Kidney (tissue), 14 donors: ENCODE data around the gene HECTD4. TPM values are rescaled to one million over a fixed set of nuclear protein-coding genes. Genes with fewer than 3 reads are reported as not detected.

ENCODE experiments used
- DNase-seq, 5 donors: peaks; one replicate each; pipeline ENCODE4 v3.0.0-alpha.2; 2013 to 2020
- FAIRE-seq: peaks from 2 replicates; lab custom pipeline; 2012; peaks lifted over from hg19 to GRCh38; lab: Jason Lieb, UNC
- H3K27ac ChIP-seq, 2 donors: one replicate each; pipeline ENCODE4 v1.7.0; 2013; ENCODE audit warnings: low read depth in 2 of 2, low read length in 2 of 2, inconsistent platforms in 1 of 2
- H3K27me3 ChIP-seq: one replicate; pipeline ENCODE4 v1.7.1; 2013; ENCODE audit warnings: low read length, inconsistent platforms; ENCODE audit not compliant: control insufficient read depth, insufficient read depth
- H3K36me3 ChIP-seq, 3 donors: one replicate each; pipeline versions ENCODE4 v1.7.0 to v1.7.1; 2013; ENCODE audit warnings: low read length in 3 of 3, control low read depth in 1 of 3, inconsistent platforms in 1 of 3; ENCODE audit not compliant: insufficient read depth in 3 of 3, control insufficient read depth in 2 of 3
- H3K4me1 ChIP-seq, 3 donors: one replicate each; pipeline versions ENCODE4 v1.7.0 to v1.7.1; 2013; ENCODE audit warnings: low read length in 3 of 3, inconsistent platforms in 1 of 3, low read depth in 1 of 3; ENCODE audit not compliant: control insufficient read depth in 2 of 3, insufficient read depth in 2 of 3
- H3K4me3 ChIP-seq, 3 donors: one replicate each; pipeline versions ENCODE4 v1.7.0 to v1.8.1; 2013; ENCODE audit warnings: low read length in 3 of 3, control low read depth in 1 of 3, inconsistent platforms in 1 of 3
- H3K9ac ChIP-seq, 3 donors: one replicate each; pipeline versions ENCODE4 v1.7.0 to v1.7.1; 2013; ENCODE audit warnings: low read length in 3 of 3, control low read depth in 1 of 3, inconsistent platforms in 1 of 3
- H3K9me3 ChIP-seq, 3 donors: one replicate each; pipeline versions ENCODE4 v1.7.0 to v1.7.1; 2013; ENCODE audit warnings: low read length in 3 of 3, control low read depth in 1 of 3, inconsistent platforms in 1 of 3; ENCODE audit not compliant: control insufficient read depth in 2 of 3, insufficient read depth in 1 of 3
- intact Hi-C: fragments of 100-400 bp; cut with DNase I; formaldehyde crosslinking; loops from one replicate; pipeline ENCODE4 v1.11.1; 2022
- polyA plus RNA-seq: library from polyadenylated mRNA; stranded (reverse); fragments of 350-450 nt; fragmentation: Illumina TruSeq; extraction: RNeasy Lipid Tissue Mini Kit (QIAGEN cat#74804); gene quantifications from one replicate; pipeline ENCODE4 v1.2.3, GENCODE V29; 2014; ENCODE audit warnings: low read depth, low replicate concordance; ENCODE audit not compliant: insufficient read depth
- total RNA-seq: library from RNA; stranded (reverse); fragmentation: NEBNext Ultra II Directional; extraction: Animal tissue kit (Norgen Biotek cat#: 25700); gene quantifications from one replicate; pipeline ENCODE4 v1.2.1, GENCODE V29; 2021
- TF ChIP-seq, protein P1 (sequence below): IDR thresholded peaks from 3 replicates; pipeline ENCODE4 v1.5.1; 2012; ENCODE audit warnings: mild to moderate bottlenecking, moderate library complexity, borderline replicate concordance; ENCODE audit not compliant: insufficient read depth; ENCODE audit errors: extremely low read depth
- donor health status: control.
- donor health status: control.
- donor health status: control.
- donor health status: control.
- donor health status: control.
- donor health status: DM: yes; HTN: yes; CAD: no.
- donor health status: Normal renal cell carcinoma (clear cell type).

Gene HECTD4
- total and polyA plus RNA-seq, 2 donors from 2014 or later: 15.6 to 53.1 TPM

GRCh38 chr12:112121780-112122565, 260.3 kb downstream of the HECTD4 start:
- Histone ChIP-seq H3K9me3 (no peaks in the 10 kb centered on the region), H3K9ac (no peak overlapping the region), H3K27me3 (no peaks in the 10 kb centered on the region), H3K36me3 (no peaks in the 10 kb centered on the region), H3K4me3 (no peak overlapping the region), H3K4me1 (peaks cover 0 to 7% (median 3%) of the 10 kb centered on the region in 3 donors), H3K27ac (no peak overlapping the region)
- intact Hi-C loops: no loop called here
- TF ChIP-seq, protein P1, sequence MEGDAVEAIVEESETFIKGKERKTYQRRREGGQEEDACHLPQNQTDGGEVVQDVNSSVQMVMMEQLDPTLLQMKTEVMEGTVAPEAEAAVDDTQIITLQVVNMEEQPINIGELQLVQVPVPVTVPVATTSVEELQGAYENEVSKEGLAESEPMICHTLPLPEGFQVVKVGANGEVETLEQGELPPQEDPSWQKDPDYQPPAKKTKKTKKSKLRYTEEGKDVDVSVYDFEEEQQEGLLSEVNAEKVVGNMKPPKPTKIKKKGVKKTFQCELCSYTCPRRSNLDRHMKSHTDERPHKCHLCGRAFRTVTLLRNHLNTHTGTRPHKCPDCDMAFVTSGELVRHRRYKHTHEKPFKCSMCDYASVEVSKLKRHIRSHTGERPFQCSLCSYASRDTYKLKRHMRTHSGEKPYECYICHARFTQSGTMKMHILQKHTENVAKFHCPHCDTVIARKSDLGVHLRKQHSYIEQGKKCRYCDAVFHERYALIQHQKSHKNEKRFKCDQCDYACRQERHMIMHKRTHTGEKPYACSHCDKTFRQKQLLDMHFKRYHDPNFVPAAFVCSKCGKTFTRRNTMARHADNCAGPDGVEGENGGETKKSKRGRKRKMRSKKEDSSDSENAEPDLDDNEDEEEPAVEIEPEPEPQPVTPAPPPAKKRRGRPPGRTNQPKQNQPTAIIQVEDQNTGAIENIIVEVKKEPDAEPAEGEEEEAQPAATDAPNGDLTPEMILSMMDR: no peak
- FAIRE-seq: no peak
- peak in 4 of 5 donors; percentile 17 to 76 (median 52) for DNase-seq

GRCh38 chr12:112117685-112118084, 264.5 kb downstream of the HECTD4 start:
- DNase-seq: no peak
- H3K27ac ChIP-seq: no peak overlapping the region

DNA sequence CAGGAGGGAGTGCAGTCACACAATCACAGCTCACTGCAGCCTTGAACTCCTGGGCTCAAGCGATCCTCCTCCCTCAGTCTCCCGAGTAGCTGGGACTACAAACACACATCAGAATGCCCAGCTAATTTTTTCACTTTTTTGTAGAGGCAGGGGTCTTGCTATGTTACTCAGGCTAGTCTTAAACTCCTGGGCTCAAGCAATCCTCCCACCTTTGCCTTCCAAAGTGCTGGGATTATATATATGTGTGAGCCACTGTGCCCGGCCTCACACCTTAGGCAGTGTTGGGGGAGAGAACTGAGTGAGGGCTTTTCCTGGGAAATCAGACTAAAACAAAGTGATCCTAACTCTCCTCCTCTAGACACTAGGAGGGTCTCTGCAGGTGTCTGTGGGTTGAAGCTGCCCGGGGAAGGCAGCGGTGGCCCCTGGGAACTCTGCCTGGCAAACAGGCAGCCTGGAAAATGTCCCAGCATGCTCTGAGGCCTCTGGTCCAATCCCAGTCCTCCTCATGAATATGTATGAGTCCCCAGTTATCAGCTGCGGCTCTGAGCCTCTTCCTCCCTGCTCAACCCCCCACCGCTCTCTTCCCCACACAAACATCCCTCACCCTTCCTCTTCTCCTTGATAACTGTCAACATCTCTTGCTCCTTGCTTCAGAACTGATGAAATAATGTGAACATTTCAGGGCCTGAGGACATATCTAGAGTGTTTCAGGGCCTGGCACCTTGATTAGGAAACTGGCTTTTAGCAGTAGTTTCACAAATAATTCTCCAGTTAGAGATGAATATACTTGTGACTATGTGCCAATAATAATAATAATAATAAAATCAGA, 265.8 kb downstream of the HECTD4 start:
- Histone ChIP-seq H3K4me1 (peaks cover 0 to 8% (median 3%) of the 10 kb centered on the region in 3 donors), H3K4me3 (peak overlapping the region in 2 of 3 donors; percentile 4 to 28), H3K27ac (peak overlapping the region in 1 of 2 donors; percentile 32), H3K36me3 (no peaks in the 10 kb centered on the region), H3K27me3 (no peaks in the 10 kb centered on the region), H3K9ac (peak overlapping the region in 2 of 3 donors; percentile 24 to 33), H3K9me3 (no peaks in the 10 kb centered on the region)
- TF ChIP-seq, protein P1: no peak
- FAIRE-seq: no peak
- intact Hi-C loops: no loop called here
- DNase-seq: peak; percentile 74 to 84 (median 80)

More at GRCh38 chr12:112117685-112118084, 264.5 kb downstream of the HECTD4 start:
- no peak for FAIRE-seq
- Histone ChIP-seq H3K9me3 (no peaks in the 10 kb centered on the region), H3K9ac (no peak overlapping the region), H3K36me3 (no peaks in the 10 kb centered on the region), H3K27me3 (no peaks in the 10 kb centered on the region), H3K4me3 (no peak overlapping the region), H3K4me1 (peaks cover 0 to 6% (median 3%) of the 10 kb centered on the region in 3 donors)
- TF ChIP-seq, protein P1: no peak
- intact Hi-C loops: no loop called here
